Epidermal melanocyte (primary cell): Measurements from ENCODE around the gene NFE2L2.
"Not testable (repeated sequence)": the region's sequence is repeated elsewhere in the genome, so short reads cannot be mapped to it uniquely, and the experiment has no call there.

Experiments used
- DNase-seq: peaks from one replicate; pipeline ENCODE4 v3.0.0; 2011; ENCODE audit warnings: low spot score; ENCODE audit not compliant: insufficient read length

The NFE2L2 gene

DNA sequence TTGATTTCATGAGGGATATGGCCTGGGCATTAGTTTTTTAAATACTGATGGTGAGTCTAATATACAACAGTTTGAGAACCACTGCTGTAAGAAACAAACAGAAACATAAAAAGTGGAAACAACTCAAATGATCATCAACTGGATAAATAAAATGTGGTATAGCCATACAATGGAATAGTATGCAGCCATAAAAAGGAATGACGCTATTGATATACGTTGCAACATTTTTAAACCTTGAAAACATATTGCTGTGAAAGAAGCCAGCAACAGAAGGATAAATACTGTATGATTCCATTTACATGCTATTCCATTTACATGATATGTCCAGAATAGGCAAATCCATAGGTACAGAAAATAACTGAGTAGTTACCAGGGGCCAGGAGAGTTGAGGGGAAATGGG lies 6.5 kb downstream of the NFE2L2 start:
- no peak for DNase-seq

- DNase-seq, result no peak
Measured at GRCh38 chr2:177257471-177257870, 7.1 kb downstream of the NFE2L2 start.

DNA sequence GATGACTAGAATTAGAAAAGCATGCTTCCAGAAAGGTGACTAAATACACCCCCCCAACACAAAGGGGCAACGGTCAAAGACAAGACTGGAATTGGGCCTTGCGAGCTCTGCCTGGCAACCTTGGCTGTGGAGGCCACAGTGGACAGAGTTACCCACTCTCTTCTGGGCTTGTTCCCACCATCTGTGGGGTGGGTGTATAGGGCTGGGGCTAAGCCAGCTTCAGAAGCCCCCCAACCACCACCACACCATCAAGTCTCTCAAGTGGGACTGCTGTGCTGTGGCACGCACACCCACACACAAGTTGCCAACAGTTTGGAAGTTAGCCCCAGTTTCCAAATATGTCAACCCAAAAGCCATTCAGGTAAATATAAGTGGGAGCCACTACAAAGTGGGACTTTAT lies 7.8 kb downstream of the NFE2L2 start:
- no peak for DNase-seq

DNA sequence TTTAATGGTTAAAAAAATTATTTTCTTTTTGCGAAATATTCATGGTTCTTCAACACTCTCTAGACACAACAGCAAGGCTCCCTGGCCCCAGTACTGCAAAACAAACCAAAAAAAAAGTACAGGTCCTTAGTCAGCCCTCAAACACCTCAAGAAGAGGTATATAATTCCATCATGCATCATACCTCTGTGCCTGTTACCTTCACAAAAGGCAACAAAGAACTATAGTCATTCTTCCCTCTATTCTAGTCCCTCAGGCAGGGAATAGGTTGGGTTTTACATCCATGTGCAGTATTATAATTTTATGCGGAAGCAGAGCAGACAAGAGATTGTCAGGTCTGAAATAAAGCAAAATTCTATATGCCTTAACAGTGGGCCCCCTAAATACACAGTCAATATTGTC lies 8.5 kb downstream of the NFE2L2 start:
- no peak for DNase-seq

DNA sequence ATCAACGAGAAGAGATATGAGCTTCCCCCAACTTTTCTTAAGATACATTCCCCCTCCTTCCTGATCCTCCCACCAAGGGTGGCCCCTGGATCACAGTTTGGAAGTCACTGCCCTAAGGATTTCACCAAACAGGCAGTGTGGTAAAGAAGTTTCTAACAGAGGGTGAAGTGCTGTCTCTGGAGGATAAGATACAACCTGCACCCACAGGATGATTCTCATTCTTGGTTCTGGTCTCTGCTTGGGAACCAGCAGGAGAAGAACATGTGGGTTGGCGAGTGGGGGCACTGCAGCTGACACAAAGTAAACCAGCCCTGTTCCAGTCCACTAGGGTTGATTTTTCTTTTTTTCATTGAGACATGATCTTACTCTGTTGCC lies 9.3 kb downstream of the NFE2L2 start:
- no peak for DNase-seq

- no peak for DNase-seq
Measured at GRCh38 chr2:177254433-177255226, 9.9 kb downstream of the NFE2L2 start.

- DNase-seq, result no peak
Measured at GRCh38 chr2:177253704-177254103, 10.8 kb downstream of the NFE2L2 start.

DNA sequence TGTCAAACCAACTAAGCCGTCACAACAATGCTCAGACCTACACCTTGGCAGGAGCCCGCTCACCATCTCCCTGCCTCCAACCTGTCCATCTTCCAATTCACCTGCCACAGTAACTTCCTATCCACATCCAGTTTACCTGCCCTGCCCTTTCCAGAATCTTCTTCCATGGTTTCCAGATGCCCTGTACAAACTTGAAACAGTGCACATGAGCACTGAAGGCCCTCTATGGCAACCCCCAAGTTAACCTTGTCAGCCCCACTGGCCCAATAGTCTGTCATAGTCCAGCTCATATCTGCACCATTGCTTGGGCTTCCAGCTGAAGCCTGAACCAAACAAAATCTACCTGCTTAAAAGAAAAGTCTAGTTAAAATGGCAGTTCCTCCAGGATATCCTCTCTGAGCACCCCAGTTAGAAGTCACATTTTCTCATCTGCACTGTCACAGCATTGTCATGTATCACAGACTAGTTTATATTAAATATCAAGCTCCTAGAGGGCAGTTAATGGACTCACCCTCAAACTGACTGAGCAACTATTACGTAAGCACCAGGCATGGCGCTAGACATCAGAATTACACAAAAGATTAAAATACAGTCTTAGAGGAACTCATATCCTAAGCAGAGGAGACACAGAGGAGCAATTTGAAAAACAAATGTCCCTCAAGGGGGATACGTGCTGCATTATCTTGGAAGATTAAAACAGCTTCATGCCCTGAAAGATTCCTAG lies 11.6 kb downstream of the NFE2L2 start:
- DNase-seq, result no peak

DNA sequence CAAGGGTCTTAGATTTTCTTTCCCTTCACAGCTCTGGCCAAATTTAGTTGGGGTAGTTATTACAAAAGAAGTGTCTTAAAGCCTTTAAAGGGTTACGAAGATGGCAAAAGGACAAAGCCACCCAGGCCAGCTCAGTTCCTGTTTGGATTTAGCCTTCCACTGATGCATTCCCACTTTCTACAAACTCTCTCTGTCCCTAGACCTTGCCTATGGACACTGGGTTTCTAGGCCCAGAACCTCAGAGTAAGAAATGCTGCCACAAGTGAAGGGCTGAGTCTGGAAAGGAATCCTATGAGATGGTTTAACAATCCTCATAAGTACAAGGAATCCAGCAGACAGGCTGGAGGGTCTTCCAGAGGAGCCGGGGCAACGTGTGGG lies 13.4 kb downstream of the NFE2L2 start:
- DNase-seq, result no peak

- DNase-seq, result no peak
Measured at GRCh38 chr2:177250461-177250860, 14.1 kb downstream of the NFE2L2 start.

DNA sequence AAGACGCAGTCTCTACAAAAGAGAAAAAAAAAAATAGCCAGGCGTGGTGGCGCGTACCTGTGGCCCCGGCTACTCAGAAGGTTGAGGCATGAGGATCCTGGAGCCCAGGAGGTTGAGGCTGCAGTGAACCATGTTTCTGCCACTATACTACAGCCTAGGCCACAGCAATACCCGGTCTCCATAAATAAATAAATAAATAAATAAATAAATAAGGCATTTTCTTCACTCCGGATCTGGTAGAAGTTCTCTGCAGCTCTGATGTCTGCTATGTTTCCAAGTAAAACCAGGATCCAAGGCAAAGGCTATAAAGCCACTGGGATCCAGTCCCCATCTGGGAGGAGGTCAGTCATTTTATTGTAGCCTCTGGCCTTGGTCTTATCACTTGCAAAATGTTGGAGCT lies 15.5 kb downstream of the NFE2L2 start:
- no peak for DNase-seq

- DNase-seq, result no peak
Measured at GRCh38 chr2:177247693-177248262, 16.7 kb downstream of the NFE2L2 start.

DNA sequence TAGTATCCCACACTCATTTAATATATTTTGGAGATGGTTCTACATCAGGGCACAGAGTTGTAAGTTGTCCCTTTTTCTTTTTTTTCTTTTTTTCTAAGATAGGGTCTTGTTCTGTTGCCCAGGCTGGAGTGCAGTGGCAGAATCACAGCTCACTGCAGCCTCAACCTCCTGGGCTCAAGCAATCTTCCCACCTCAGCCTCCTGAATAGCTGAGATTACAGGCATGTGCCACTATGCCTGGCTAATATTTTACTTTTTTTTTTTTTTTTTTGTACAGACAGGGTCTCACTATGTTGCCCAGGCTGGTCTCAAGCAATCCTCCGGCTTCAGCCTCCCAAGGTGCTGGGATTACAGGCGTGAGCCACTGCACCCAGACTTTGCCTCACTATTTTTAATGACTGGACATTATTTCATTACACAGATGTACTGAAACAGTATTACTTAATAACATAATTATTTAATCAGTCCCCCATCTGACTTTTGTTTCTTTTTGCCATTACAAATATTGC lies 17.9 kb downstream of the NFE2L2 start:
- not testable (repeated sequence) for DNase-seq

GRCh38 chr2:177246000-177246399 lies 18.5 kb downstream of the NFE2L2 start:
- DNase-seq, result no peak

DNA sequence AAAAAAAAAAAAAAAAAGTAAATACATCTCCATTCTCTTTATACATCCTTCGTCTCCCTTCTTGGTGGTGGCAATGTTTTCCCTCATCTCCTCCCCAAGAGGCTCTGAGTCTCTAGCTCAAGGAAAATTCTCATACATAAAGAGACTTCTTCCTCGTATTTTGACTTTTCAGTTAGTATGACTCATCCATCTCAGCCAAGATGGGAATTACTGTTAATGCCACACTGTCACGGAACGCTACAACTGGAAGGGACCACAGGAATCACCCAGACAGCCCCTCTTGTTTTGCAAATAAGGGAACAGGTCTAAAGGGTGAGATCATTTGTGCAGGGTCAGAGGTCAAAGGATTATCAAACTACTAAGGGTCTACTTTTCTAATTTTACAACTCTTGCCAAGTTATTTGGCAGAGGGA lies 19.5 kb downstream of the NFE2L2 start:
- DNase-seq, result no peak

DNA sequence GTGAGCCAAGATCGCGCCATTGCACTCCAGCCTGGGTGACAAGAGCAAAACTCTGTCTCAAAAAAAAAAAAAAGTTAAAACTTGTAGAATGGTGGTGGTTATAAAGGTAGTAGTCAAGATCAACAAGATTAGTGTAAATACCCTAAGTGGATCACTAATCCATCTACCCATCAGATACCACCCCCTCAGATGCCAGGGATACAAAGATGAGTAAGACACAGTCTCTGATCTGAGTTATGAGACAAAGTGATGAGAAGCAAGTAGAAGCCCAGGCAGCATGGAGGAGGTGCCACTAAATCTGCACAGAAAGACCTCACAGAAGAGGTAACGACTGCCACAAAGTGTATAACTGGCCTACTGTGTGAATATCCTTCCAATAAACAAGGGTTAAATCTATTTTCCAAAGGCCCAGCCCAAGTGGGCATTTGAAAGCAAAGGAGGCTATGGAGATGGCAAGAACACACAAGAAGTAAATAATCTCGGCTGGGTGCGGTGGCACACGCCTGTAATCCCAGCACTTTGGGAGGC lies 20.2 kb downstream of the NFE2L2 start:
- no peak for DNase-seq

DNA sequence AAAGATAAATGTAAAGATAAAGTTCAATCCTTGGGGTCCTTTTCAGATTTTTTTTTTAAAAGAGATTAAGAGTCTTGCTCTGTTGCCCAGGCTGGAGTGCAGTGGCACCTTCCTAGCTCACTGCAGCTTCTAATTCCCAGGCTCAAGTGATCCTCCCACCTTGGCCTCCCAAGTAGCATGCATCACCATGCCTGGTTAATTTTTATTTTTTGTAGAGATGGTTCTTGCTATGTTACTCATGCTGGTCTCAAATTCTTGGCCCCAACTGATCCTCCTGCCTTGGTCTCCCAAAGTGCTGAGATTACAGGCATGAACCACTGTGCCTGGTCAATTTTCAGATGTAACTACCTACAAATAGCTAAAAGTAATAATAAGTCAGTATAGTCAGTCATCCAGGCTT lies 21.1 kb downstream of the NFE2L2 start:
- DNase-seq, result no peak

DNA sequence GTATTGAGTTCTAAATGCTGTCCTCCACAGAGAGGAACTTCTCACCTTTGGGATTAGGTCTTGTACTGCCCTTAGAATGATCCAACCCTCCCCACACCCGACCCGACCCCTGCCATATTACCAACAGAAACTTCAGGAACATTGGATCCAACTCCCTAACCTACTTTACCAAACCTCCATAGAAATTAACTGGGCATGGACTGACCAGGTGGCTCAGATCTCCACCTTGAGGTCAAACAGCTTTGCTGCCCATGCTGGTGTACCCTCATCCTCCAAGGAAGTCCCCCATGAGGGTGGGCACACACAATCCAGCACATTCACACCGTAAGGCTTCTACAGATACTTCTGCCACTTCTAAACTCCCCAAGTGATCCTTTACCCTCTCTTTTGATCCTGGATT lies 21.5 kb downstream of the NFE2L2 start:
- DNase-seq, result no peak

DNA sequence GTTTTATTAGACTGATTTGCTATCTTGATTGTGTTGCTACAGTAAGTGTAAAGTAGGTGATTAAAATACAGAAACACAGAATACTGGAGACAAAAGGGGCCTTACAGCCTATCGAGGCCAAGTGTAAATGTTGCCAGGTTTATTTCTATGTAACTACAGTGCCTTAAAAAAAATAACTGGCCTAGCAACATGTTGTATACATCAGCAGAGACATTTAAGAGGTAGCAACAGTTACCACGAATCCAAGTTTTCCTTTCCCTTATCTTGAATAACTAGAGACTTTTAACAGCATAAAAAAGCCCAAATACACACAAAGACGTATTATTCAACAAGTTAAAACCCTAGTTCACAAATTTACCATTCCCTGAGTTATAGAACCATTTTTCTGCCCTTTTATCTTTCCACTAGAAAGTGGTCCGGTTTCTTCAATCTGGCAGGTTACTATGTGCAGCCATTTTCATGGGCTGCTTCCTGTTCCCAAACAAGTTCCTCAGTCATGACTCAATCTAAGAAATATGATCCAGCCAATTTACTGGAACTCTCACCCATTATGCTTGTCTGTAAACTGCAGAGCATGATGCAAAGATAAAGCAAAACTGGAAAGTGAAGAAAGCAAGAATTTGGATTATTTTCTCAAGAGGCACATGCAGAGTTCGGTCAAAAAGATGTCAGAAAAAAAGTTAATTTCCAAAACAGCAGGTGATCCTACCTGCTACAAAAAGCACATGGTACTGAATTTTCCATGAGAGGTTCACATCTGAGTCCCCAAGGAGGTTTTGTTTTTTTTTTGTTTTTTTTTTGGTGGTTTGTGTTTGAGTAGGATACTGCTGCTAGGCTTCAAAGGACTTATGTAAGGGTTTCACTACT lies 22.2 kb downstream of the NFE2L2 start:
- peak; percentile 73 for DNase-seq

- no peak for DNase-seq
Measured at GRCh38 chr2:177241711-177242120, 22.8 kb downstream of the NFE2L2 start.

GRCh38 chr2:177239932-177240630 lies 24.4 kb downstream of the NFE2L2 start:
- peak; percentile 77 for DNase-seq
